ENCODE data around the gene RASAL2. TPM values are rescaled to one million over a fixed set of nuclear protein-coding genes. Genes with fewer than 3 reads are reported as not detected.
A peak's percentile ranks its signal among the peaks of the same experiment; 100 is the strongest.

The RASAL2 gene
- total RNA-seq, 1 donor from 2014 or later, result 45.8 TPM

GRCh38 chr1:178531887-178532286, 438.0 kb downstream of the RASAL2 start:
- intact Hi-C loops (cut with DNase I), result no loop called here
- no peak for DNase-seq (ENCODE audit: low spot score)

GRCh38 chr1:178532392-178532791, 438.5 kb downstream of the RASAL2 start:
- peak; percentile 90 for DNase-seq (ENCODE audit: low spot score)
- intact Hi-C loops (cut with DNase I), result no loop called here

GRCh38 chr1:178533121-178533946, 439.4 kb downstream of the RASAL2 start:
- DNase-seq (ENCODE audit: low spot score), result no peak
- intact Hi-C loops (cut with DNase I), result no loop called here

Other genes starting within 250 kb of the RASAL2 start
- 1.3 TPM for gene SEC16B, start 124.0 kb upstream of the RASAL2 start, total RNA-seq

Measured in cardiac septum (tissue), 1 donor.